ENCODE data around the gene MSI1. TPM values are rescaled to one million over a fixed set of nuclear protein-coding genes. Genes with fewer than 3 reads are reported as not detected.

Gene MSI1
- total RNA-seq, 1 donor from 2014 or later: 0.11 TPM

DNA sequence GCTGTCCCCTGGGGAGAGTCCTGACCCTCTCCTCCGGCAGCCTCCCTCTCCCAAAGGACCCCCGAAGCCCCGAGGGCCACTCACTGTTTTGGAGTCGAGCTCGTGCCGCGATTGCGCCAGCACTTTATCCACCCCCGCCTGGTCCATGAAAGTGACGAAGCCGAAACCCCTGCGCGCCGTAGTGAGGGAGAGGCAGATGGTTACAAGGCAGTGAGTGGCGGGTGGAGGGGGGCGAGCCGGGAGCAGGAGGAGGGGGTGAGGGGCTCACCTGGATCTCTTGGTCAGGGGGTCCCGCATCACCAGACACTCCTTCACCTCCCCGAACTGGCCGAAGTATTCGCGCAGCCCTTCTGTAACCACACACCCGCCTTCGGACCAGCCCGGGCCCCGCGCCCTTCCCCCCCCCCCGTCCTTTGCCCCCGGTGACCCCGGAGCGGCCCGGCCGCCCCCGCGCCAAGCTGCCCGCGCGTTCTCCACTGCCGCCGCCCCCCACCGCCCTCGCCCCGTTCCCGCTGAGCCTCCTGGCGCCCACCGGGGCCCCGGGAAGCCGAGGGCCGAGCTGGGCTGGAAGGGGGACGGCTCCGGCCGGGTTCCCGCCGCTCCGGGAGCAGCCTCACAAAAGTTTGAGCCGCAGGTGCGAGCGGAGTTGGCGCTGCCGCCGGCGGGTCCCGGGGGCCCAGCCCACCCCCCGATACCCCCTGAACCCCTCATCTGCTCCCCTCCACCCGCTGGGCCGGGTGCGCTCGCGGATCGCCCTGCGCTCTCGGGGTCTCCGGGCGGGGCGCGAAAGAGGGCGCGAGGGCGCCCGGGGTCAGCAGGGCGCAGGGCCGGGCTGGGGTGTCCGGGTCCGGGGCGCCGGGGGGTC lies 808 bp downstream of the MSI1 start:
- no peak for DNase-seq (ENCODE audit: low spot score in 2 of 2)
- Histone ChIP-seq H3K36me3 (no peaks in the 10 kb centered on the region), H3K27ac (no peak overlapping the region), H3K4me1 (peaks cover 8 to 14% of the 10 kb centered on the region in 2 donors), H3K9me3 (no peaks in the 10 kb centered on the region), H3K4me3 (peak overlapping the region; percentile 56 to 68), H3K27me3 (peaks cover 16% of the 10 kb centered on the region)
- intact Hi-C loops (cut with DNase I): no loop called here
- TF ChIP-seq, protein P1, sequence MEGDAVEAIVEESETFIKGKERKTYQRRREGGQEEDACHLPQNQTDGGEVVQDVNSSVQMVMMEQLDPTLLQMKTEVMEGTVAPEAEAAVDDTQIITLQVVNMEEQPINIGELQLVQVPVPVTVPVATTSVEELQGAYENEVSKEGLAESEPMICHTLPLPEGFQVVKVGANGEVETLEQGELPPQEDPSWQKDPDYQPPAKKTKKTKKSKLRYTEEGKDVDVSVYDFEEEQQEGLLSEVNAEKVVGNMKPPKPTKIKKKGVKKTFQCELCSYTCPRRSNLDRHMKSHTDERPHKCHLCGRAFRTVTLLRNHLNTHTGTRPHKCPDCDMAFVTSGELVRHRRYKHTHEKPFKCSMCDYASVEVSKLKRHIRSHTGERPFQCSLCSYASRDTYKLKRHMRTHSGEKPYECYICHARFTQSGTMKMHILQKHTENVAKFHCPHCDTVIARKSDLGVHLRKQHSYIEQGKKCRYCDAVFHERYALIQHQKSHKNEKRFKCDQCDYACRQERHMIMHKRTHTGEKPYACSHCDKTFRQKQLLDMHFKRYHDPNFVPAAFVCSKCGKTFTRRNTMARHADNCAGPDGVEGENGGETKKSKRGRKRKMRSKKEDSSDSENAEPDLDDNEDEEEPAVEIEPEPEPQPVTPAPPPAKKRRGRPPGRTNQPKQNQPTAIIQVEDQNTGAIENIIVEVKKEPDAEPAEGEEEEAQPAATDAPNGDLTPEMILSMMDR (IDR thresholded peaks at IDR 0.05): no peak

DNA sequence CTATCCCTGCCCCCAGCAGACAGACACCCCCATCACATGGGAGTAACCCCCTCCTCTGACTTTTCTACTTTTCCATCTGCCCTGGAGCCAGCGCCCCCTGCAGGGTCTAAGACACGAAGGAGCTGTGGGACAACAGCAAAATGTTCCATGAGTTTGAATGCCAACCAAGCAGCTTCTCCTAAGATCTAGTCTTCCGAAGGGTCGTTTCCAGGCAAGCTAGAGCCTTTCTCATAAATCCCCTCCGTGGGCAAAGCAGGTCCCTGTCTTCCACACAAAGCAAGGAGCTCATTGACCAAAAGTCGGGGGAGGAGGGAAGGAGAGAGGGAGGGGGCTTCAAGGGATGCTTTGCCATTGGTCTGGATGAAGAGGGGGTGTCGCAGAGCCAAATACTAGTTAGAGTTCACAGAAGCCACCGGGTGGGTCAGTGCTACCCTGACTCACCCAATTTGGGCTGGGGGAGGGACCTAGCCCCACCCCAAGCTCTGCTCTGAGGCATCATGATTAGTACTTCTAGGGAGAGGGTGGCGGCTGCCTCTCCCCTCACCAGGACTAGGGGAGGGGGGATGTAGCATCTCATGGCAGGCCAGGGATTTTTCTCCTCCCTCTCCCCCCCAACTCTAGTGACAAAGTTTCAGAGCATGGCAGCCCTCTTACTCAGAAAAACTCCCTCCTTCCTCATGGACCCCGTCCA lies 1.6 kb downstream of the MSI1 start:
- H3K27me3 ChIP-seq: peaks cover 16% of the 10 kb centered on the region
- H3K27ac ChIP-seq: no peak overlapping the region

DNA sequence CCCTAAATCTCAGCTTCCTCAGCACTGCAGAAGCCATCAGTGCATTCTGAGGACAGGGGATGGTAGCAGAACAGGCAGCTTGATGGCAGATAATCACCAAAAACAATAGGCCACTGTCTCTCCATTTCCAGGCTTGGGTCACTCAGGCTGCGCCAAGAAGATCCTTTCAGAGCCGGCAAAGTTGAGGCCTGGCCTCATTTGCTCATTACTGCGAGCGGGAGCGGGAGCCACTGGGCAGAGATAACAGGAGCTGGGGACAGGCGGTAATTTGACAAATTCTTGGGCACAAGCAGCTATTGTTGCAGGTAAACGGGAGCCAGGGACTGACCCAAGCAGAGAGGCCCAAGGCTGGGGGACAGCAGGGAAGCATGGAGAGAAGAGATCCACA lies 2.1 kb downstream of the MSI1 start:
- TF ChIP-seq, protein P1 (IDR thresholded peaks at IDR 0.05): no peak
- no peak overlapping the region for H3K27ac ChIP-seq
- H3K9me3 ChIP-seq: no peaks in the 10 kb centered on the region
- H3K36me3 ChIP-seq: no peaks in the 10 kb centered on the region
- no peak for DNase-seq (ENCODE audit: low spot score in 2 of 2)
- H3K4me1 ChIP-seq: peaks cover 8 to 14% of the 10 kb centered on the region in 2 donors
- intact Hi-C loops (cut with DNase I): no loop called here
- H3K27me3 ChIP-seq: peaks cover 16% of the 10 kb centered on the region
- no peak overlapping the region for H3K4me3 ChIP-seq

More for the DNA sequence above, 1.6 kb downstream of the MSI1 start:
- intact Hi-C loops (cut with DNase I): no loop called here
- no peak for DNase-seq (ENCODE audit: low spot score in 2 of 2)
- H3K36me3 ChIP-seq: no peaks in the 10 kb centered on the region
- H3K4me1 ChIP-seq: peaks cover 8 to 14% of the 10 kb centered on the region in 2 donors
- TF ChIP-seq, protein P1 (IDR thresholded peaks at IDR 0.05): peak in 1 of 3 experiments; percentile 24
- peak overlapping the region in 1 of 2 donors; percentile 68 for H3K4me3 ChIP-seq
- H3K9me3 ChIP-seq: no peaks in the 10 kb centered on the region

DNA sequence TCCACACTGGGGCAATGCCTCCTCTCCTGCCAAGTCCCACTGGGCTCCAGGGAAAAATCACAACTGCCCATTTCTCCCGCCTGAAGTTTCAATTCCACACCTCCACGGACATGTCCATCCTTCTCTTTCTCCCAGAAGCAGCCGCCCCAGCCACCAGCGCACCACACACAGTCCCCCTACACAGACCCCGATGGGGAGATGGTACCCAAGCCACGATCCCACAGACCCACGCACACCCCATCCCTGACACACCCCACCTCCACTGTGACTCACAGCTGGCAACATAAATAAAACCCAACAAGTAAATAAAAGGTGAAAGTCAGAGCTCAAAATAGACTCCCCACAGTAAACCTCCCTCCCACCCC lies 2.6 kb downstream of the MSI1 start:
- no peak overlapping the region for H3K4me3 ChIP-seq
- H3K27ac ChIP-seq: no peak overlapping the region
- H3K9me3 ChIP-seq: no peaks in the 10 kb centered on the region
- H3K4me1 ChIP-seq: peaks cover 8 to 16% of the 10 kb centered on the region in 2 donors
- peaks cover 20% of the 10 kb centered on the region for H3K27me3 ChIP-seq
- TF ChIP-seq, protein P1 (IDR thresholded peaks at IDR 0.05): no peak
- DNase-seq (ENCODE audit: low spot score in 2 of 2): no peak
- no peaks in the 10 kb centered on the region for H3K36me3 ChIP-seq
- intact Hi-C loops (cut with DNase I): no loop called here

DNA sequence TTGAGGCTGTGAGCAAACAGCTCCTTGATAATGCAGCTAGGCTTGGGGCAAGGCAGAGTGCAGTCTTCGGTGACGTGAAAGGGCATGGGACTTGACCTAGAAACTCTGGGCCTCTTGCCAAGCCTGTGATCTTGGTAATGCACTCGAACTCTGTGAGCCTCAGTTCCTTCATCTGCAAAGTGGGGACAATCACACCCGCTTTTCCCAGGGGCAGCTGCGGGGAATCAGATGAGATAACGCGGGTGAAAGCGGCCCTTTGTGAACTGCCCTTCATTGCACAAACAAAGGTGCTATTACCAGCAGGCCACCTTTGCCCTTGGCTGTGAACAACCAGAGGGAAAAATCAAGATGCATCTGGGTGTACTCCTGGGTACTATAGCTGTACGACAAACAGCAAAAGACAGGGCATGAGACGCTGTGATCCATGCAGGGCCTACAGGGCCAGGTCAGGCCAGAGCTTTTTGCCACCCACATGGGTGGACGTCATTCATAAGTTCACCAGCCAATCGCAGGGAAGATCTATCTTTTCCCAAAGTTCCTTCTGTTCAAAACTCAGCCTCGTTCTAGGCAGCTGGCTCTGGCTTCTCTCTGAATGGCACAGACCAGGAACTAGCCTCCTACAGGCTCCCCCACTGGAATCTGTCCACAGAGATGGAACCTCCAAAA lies 3.2 kb downstream of the MSI1 start:
- peaks cover 8 to 16% of the 10 kb centered on the region in 2 donors for H3K4me1 ChIP-seq
- no peak overlapping the region for H3K4me3 ChIP-seq
- DNase-seq (ENCODE audit: low spot score in 2 of 2): no peak
- H3K36me3 ChIP-seq: no peaks in the 10 kb centered on the region
- H3K27me3 ChIP-seq: peaks cover 20% of the 10 kb centered on the region
- H3K27ac ChIP-seq: no peak overlapping the region
- intact Hi-C loops (cut with DNase I): no loop called here
- no peaks in the 10 kb centered on the region for H3K9me3 ChIP-seq
- TF ChIP-seq, protein P1 (IDR thresholded peaks at IDR 0.05): no peak
